ENCODE measurements around the gene VPS52. TPM values are rescaled to one million over a fixed set of nuclear protein-coding genes. Genes with fewer than 3 reads are reported as not detected.

Gene VPS52
- total RNA-seq, 1 donor from 2014 or later, result 47.5 TPM

- Histone ChIP-seq H3K4me3 (no peak overlapping the region), H3K36me3 (peaks cover 58% of the 10 kb centered on the region), H3K9me3 (no peaks in the 10 kb centered on the region), H3K27me3 (no peaks in the 10 kb centered on the region), H3K4me1 (peaks cover 17% of the 10 kb centered on the region), H3K27ac (no peak overlapping the region)
- no peak for TF ChIP-seq CTCF (IDR thresholded peaks at IDR 0.05)
- DNase-seq (no peak), ATAC-seq (no peak)
- intact Hi-C loops (cut with DNase I), result no loop called here
Measured at GRCh38 chr6:33294086-33294823, 22.6 kb upstream of the VPS52 start.

GRCh38 chr6:33292996-33293682 is 21.5 kb upstream of the VPS52 start:
- DNase-seq, result no peak
- Histone ChIP-seq H3K4me1 (peaks cover 21% of the 10 kb centered on the region), H3K4me3 (no peak overlapping the region), H3K27me3 (no peaks in the 10 kb centered on the region), H3K36me3 (peaks cover 58% of the 10 kb centered on the region), H3K27ac (no peak overlapping the region), H3K9me3 (no peaks in the 10 kb centered on the region)
- ATAC-seq, result no peak
- TF ChIP-seq CTCF (IDR thresholded peaks at IDR 0.05), result no peak
- intact Hi-C loops (cut with DNase I), result no loop called here

GRCh38 chr6:33290459-33290858 is 18.8 kb upstream of the VPS52 start:
- Histone ChIP-seq H3K36me3 (peaks cover 66% of the 10 kb centered on the region), H3K27me3 (no peaks in the 10 kb centered on the region), H3K4me3 (peak overlapping the region; percentile 89), H3K4me1 (peaks cover 19% of the 10 kb centered on the region), H3K27ac (no peak overlapping the region), H3K9me3 (no peaks in the 10 kb centered on the region)
- intact Hi-C loops (cut with DNase I), result no loop called here
- TF ChIP-seq CTCF (IDR thresholded peaks at IDR 0.05), result no peak
- ATAC-seq (no peak), DNase-seq (no peak)

- peak overlapping the region; percentile 73 for H3K27ac ChIP-seq
- H3K4me1 ChIP-seq, result peaks cover 19% of the 10 kb centered on the region
- H3K9me3 ChIP-seq, result no peaks in the 10 kb centered on the region
- ATAC-seq (no peak), DNase-seq (no peak)
- peaks cover 65% of the 10 kb centered on the region for H3K36me3 ChIP-seq
- no peak for TF ChIP-seq CTCF (IDR thresholded peaks at IDR 0.05)
- H3K4me3 ChIP-seq, result peak overlapping the region; percentile 89
- H3K27me3 ChIP-seq, result no peaks in the 10 kb centered on the region
- intact Hi-C loops (cut with DNase I), result no loop called here
Measured at GRCh38 chr6:33289784-33290315, 18.2 kb upstream of the VPS52 start.

- Histone ChIP-seq H3K27me3 (no peaks in the 10 kb centered on the region), H3K9me3 (no peaks in the 10 kb centered on the region), H3K4me1 (peaks cover 19% of the 10 kb centered on the region), H3K4me3 (peak within 1 kb of the TSS; percentile 89), H3K27ac (peak within 1 kb of the TSS; percentile 73), H3K36me3 (peaks cover 59% of the 10 kb centered on the region)
- DNase-seq, result peak; percentile 83
- peak; percentile 96 for ATAC-seq
- TF ChIP-seq CTCF (IDR thresholded peaks at IDR 0.05), result no peak
- intact Hi-C loops (cut with DNase I), result no loop called here
Measured at GRCh38 chr6:33288921-33289783, 17.5 kb upstream of the VPS52 start, which contains the start of the genes PFDN6 and WDR46. Gene PFDN6, plus strand, starts transcription at chr6:33289601. Its CDS starts 256 bp downstream, at chr6:33289857. Gene WDR46, minus strand, starts transcription at chr6:33289239. Its CDS starts 69 bp downstream, at chr6:33289170.
